GM12878 (cell line): ENCODE measurements around the gene KCND3. TPM values are rescaled to one million over a fixed set of nuclear protein-coding genes. Genes with fewer than 3 reads are reported as not detected.

Source experiments
- ATAC-seq: fragments of 200-7000 bp; cut with Tn5 transposase; 3 replicates; pipeline ENCODE4 v1.9.1; 2020; ENCODE audit warnings: mild to moderate bottlenecking, moderate library complexity
- BruUV-seq: library from RNA; stranded (reverse); fragments of 400-500 nt; replicated peaks from 2 replicates; lab custom pipeline; 2021; lab: Mats Ljungman, UMichigan
- CTCF ChIA-PET: fragments of 300-600 bp; sonication (Branson Sonifier 250); formaldehyde crosslinking; extraction: SDS; loops from one replicate; lab custom pipeline; 2021; ENCODE audit warnings: inconsistent platforms; lab: Yijun Ruan, JAX
- POLR2A ChIA-PET: fragments of 350-600 bp; formaldehyde crosslinking; extraction: SDS; loops from one replicate; lab custom pipeline; 2021; ENCODE audit warnings: inconsistent platforms; lab: Charles Lee
- RAD21 ChIA-PET: fragments of 300-600 bp; sonication (Branson Sonifier 250); formaldehyde crosslinking; loops from one replicate; lab custom pipeline; 2023; ENCODE audit warnings: antibody characterized with exemption; ENCODE audit not compliant: unreplicated experiment; lab: Charles Lee
- SMC1A ChIA-PET: fragments of 300-600 bp; sonication (Branson Sonifier 250); formaldehyde crosslinking; loops from one replicate; lab custom pipeline; 2023; ENCODE audit not compliant: unreplicated experiment, uncharacterized antibody; lab: Charles Lee
- DNase-seq: peaks from one replicate; pipeline ENCODE4 v3.0.0-alpha.2; 2011; ENCODE audit warnings: low read depth, low spot score
- FAIRE-seq: peaks from 3 replicates; lab custom pipeline; 2011; peaks lifted over from hg19 to GRCh38; lab: Jason Lieb, UNC
- H2AFZ ChIP-seq: 2 replicates; pipeline ENCODE4 v1.6.0; 2011; ENCODE audit warnings: low read depth, low read length, control low read depth; ENCODE audit not compliant: control insufficient read depth
- H3K27ac ChIP-seq: 2 replicates; pipeline ENCODE4 v1.5.1; 2011; ENCODE audit warnings: control low read depth; ENCODE audit not compliant: control insufficient read depth, insufficient read depth
- H3K27me3 ChIP-seq, 2 experiments: replicated peaks in 1 of 2; 2 replicates each; pipeline versions ENCODE4 v1.6.0 to v1.6.1; 2011; ENCODE audit warnings: low read length in 1 of 2; ENCODE audit not compliant: control insufficient read depth in 2 of 2, insufficient read depth in 2 of 2
- H3K36me3 ChIP-seq, 2 experiments: 2 replicates each; pipeline ENCODE4 v1.5.1; 2011; ENCODE audit warnings: low read length in 1 of 2; ENCODE audit not compliant: control insufficient read depth in 2 of 2, insufficient read depth in 2 of 2
- H3K4me1 ChIP-seq: 2 replicates; pipeline ENCODE4 v1.6.1; 2011; ENCODE audit warnings: mild to moderate bottlenecking, low read length, moderate library complexity, mixed read lengths; ENCODE audit not compliant: control insufficient read depth, insufficient read depth
- H3K4me2 ChIP-seq: 2 replicates; pipeline ENCODE4 v1.6.0; 2011; ENCODE audit warnings: control low read depth; ENCODE audit not compliant: control insufficient read depth, insufficient read depth
- H3K4me3 ChIP-seq: fragments of 200-600 bp; sonication (generic); 2 replicates; pipeline ENCODE4 v1.5.1; 2016
- H3K79me2 ChIP-seq: 2 replicates; pipeline ENCODE4 v1.6.0; 2011; ENCODE audit warnings: low read length; ENCODE audit not compliant: control insufficient read depth, insufficient read depth
- H3K9ac ChIP-seq: 2 replicates; pipeline ENCODE4 v1.8.0; 2011; ENCODE audit warnings: low read length, control low read depth, mixed read lengths; ENCODE audit not compliant: control insufficient read depth, insufficient read depth
- H3K9me3 ChIP-seq: replicated peaks from 3 replicates; pipeline ENCODE4 v1.5.1; 2011; ENCODE audit warnings: mild to moderate bottlenecking, low read length; ENCODE audit not compliant: control insufficient read depth, insufficient read depth
- H4K20me1 ChIP-seq: 2 replicates; pipeline ENCODE4 v1.6.0; 2011; ENCODE audit not compliant: control insufficient read depth, insufficient read depth
- CHD2 ChIP-seq: IDR thresholded peaks from 2 replicates; pipeline ENCODE4 v1.6.1; 2011; ENCODE audit warnings: low read depth, low read length, improper control_type of control experiment, borderline replicate concordance
- FOS ChIP-seq: IDR thresholded peaks from 3 replicates; pipeline ENCODE4 v1.6.1; 2011; ENCODE audit warnings: borderline replicate concordance; ENCODE audit not compliant: insufficient read length; ENCODE audit errors: extremely low read depth
- MEF2A ChIP-seq: IDR thresholded peaks from 2 replicates; pipeline ENCODE4 v1.6.1; 2011; ENCODE audit warnings: low read depth, mild to moderate bottlenecking, low read length, moderate library complexity; ENCODE audit not compliant: insufficient read depth
- NRF1 ChIP-seq: conservative IDR thresholded peaks from 2 replicates; pipeline ENCODE4 v1.6.1; 2011; ENCODE audit warnings: mild to moderate bottlenecking, low read depth, low read length, improper control_type of control experiment
- POLR2AphosphoS5 ChIP-seq: IDR thresholded peaks from 2 replicates; pipeline ENCODE4 v1.6.1; 2011; ENCODE audit warnings: mild to moderate bottlenecking, low read length, inconsistent platforms
- ZBED1 ChIP-seq: IDR thresholded peaks from 2 replicates; pipeline ENCODE4 v1.6.1; 2016; ENCODE audit warnings: borderline replicate concordance
- ZSCAN29 ChIP-seq: fragments of 450-650 bp; IDR thresholded peaks from 2 replicates; pipeline ENCODE4 v1.6.1; 2017; ENCODE audit warnings: mild to moderate bottlenecking, moderate library complexity
- WGBS: methylation state at CpG from one replicate; pipeline ENCODE4 v1.1.6; 2016; ENCODE audit warnings: low lambda C conversion rate; ENCODE audit not compliant: insufficient replicate concordance, insufficient coverage; ENCODE audit errors: missing lambda C conversion rate; 5-methylcytosine and 5-hydroxymethylcytosine counted together
- in situ Hi-C: fragments of 300-500 bp; cut with MboI; formaldehyde crosslinking; loops from 9 replicates; pipeline ENCODE4 v1.14.3; 2018; ENCODE audit warnings: mixed read lengths
- intact Hi-C: fragments of 100-400 bp; cut with micrococcal nuclease; formaldehyde crosslinking; loops from one replicate; pipeline ENCODE4 v1.14.2; 2022; ENCODE audit not compliant: unreplicated experiment
- polyA plus RNA-seq, 11 experiments: library from polyadenylated mRNA; depleted of rRNA in 4 of 11; unstranded in 6 of 11; stranded (reverse) in 5 of 11; fragments of >200 nt; fragmentation: Nextera tagmentation in 4 of 11; fragmentation: Illumina TruSeq in 1 of 11; extraction: Ambion mirVana in 4 of 11; extraction: Trizol in 1 of 11; gene quantifications; 1 replicate in 1 of 11; 2 replicates in 10 of 11; pipeline versions ENCODE4 v1.2.1 to v1.2.3, GENCODE V29; 2011 to 2016; ENCODE audit warnings: inconsistent platforms in 2 of 11, missing spikeins in 2 of 11, low read depth in 1 of 11
- total RNA-seq, 4 experiments: library from RNA; depleted of rRNA in 3 of 4; stranded (reverse); fragments of >200 nt in 3 of 4; fragmentation: Illumina TruSeq in 1 of 4; extraction: Trizol in 1 of 4; gene quantifications; 2 replicates each; pipeline versions ENCODE4 v1.2.1 to v1.2.3, GENCODE V29; 2013 to 2021
- TF ChIP-seq, protein P1 (sequence below): IDR thresholded peaks from 2 replicates; pipeline ENCODE4 v1.6.1; 2011; ENCODE audit warnings: borderline replicate concordance, low read depth, mild to moderate bottlenecking, moderate library complexity, low read length; ENCODE audit not compliant: insufficient read depth, poor library complexity, severe bottlenecking

Gene KCND3
- total and polyA plus RNA-seq, 10 of the 15 experiments (the other 5 are each of a cell fraction or from before 2014, with no cell fraction given): 0.02 TPM; not detected in 9

DNA sequence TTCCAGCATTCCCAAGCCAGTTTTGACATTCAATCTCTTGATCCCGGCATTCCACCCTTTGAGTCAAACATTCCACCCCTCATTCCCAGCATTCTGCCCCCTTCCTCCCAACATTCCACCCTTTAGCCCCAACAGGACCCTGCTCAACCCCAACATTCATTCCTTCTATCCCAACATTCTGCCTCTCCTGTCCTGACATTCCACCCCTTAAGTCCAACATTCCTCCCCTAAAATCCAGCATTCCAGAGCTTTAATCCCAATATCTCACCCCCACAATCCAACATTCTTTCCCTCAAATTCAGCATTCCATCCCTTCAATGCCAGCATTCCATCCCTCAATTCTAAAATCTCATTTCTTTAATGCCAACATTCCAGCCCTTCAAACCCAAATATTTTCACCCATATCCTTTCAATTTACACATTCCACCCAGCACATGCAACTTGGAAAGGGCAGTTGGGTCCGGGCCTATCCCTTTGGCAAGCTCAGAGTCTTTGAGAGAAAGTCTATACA is 210.9 kb downstream of the KCND3 start (continued):
- TF ChIP-seq ZBED1 (no peak), CHD2 (no peak), FOS (no peak), NRF1 (no peak), MEF2A (no peak)

DNA sequence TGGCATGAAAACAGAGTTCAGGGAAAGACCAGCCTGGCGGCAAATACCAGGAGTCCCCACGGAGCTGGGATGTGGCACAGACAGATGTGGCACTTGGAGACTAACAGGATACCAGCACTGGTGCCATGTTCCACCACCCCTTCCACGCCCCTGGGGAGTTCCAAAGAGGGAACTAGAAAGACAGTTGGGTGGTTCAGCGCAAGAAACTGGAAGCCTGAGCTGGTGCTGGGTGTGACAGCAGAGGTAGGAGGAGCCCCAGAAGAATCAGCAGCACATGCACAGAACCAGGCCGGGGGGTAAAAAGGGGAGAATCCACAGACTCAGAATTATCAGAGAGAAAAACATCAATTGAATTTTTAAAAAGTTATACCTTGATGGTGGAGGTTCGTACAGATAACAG is 211.4 kb downstream of the KCND3 start:
- CTCF ChIA-PET: interaction anchor here (0.5 to 1.4 kb wide), 3 partner anchors 9 to 327 kb away, joined by 3 read pairs; no protein-coding TSS in a partner anchor
- DNase-seq (no peak), FAIRE-seq (no peak), ATAC-seq (no peak)
- H3K4me3 ChIP-seq: no peak overlapping the region
- no peaks in the 10 kb centered on the region for H3K9me3 ChIP-seq
- RAD21 ChIA-PET: no interaction called here
- no peak overlapping the region for H2AFZ ChIP-seq
- no peaks in the 10 kb centered on the region for H3K79me2 ChIP-seq
- in situ Hi-C loops: no loop called here
- POLR2A ChIA-PET: no interaction called here
- no peaks in the 10 kb centered on the region for H3K4me1 ChIP-seq
- H3K9ac ChIP-seq: no peak overlapping the region
- no peak overlapping the region for H3K27ac ChIP-seq
- SMC1A ChIA-PET: no interaction called here
- no peak for TF ChIP-seq POLR2AphosphoS5
- no peak for TF ChIP-seq ZSCAN29
- TF ChIP-seq, protein P1, sequence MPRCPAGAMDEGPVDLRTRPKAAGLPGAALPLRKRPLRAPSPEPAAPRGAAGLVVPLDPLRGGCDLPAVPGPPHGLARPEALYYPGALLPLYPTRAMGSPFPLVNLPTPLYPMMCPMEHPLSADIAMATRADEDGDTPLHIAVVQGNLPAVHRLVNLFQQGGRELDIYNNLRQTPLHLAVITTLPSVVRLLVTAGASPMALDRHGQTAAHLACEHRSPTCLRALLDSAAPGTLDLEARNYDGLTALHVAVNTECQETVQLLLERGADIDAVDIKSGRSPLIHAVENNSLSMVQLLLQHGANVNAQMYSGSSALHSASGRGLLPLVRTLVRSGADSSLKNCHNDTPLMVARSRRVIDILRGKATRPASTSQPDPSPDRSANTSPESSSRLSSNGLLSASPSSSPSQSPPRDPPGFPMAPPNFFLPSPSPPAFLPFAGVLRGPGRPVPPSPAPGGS: no peak
- no peaks in the 10 kb centered on the region; a peak in 1 of 4 replicates for H3K27me3 ChIP-seq
- 55% methylated on average over 6 of the region's 6 CpGs for WGBS
- H3K4me2 ChIP-seq: no peak overlapping the region
- H4K20me1 ChIP-seq: no peaks in the 10 kb centered on the region
- H3K36me3 ChIP-seq: no peaks in the 10 kb centered on the region
- no TSS peak for BruUV-seq
- intact Hi-C loops: no loop called here
